ENCODE measurements around the gene P3H3.
"Not testable (repeated sequence)": the region's sequence is repeated elsewhere in the genome, so short reads cannot be mapped to it uniquely, and the experiment has no call there.

The P3H3 gene

GRCh38 chr12:6849427-6849826 lies 21.2 kb downstream of the P3H3 start:
- DNase-seq = no peak

GRCh38 chr12:6849976-6850560 lies 21.9 kb downstream of the P3H3 start:
- DNase-seq = no peak

- DNase-seq = no peak
These were observed 22.6 kb downstream of the P3H3 start for GRCh38 chr12:6850796-6851152.

GRCh38 chr12:6851153-6851920 lies 23.1 kb downstream of the P3H3 start, which contains the start of gene CDCA3:
Gene CDCA3, minus strand, starts transcription at chr12:6851286. Its CDS starts 334 bp downstream, at chr12:6850952.
- DNase-seq = peak; percentile 100

- DNase-seq = peak; percentile 98
These were observed 23.9 kb downstream of the P3H3 start, which contains the start of gene USP5 for GRCh38 chr12:6851921-6852650. Gene USP5, plus strand, starts transcription at chr12:6852150. Its CDS starts 30 bp downstream, at chr12:6852180.

GRCh38 chr12:6852651-6853354 lies 24.6 kb downstream of the P3H3 start:
- DNase-seq = no peak

- no peak for DNase-seq
These were observed 25.4 kb downstream of the P3H3 start for GRCh38 chr12:6853626-6854025.

- no peak for DNase-seq
These were observed 25.8 kb downstream of the P3H3 start for GRCh38 chr12:6854036-6854435.

- no peak for DNase-seq
These were observed 27.1 kb downstream of the P3H3 start for GRCh38 chr12:6855322-6855721.

GRCh38 chr12:6858799-6859198 lies 30.6 kb downstream of the P3H3 start:
- no peak for DNase-seq

GRCh38 chr12:6860116-6860515 lies 31.9 kb downstream of the P3H3 start:
- no peak for DNase-seq

- no peak for DNase-seq
These were observed 32.7 kb downstream of the P3H3 start for GRCh38 chr12:6860942-6861341.

- DNase-seq = no peak
These were observed 33.2 kb downstream of the P3H3 start for GRCh38 chr12:6861391-6861790.

- no peak for DNase-seq
These were observed 34.8 kb downstream of the P3H3 start for GRCh38 chr12:6863033-6863432.

GRCh38 chr12:6863586-6864321 lies 35.5 kb downstream of the P3H3 start:
- no peak for DNase-seq

- not testable (repeated sequence) for DNase-seq
These were observed 37.1 kb downstream of the P3H3 start for GRCh38 chr12:6865307-6865706.

- no peak for DNase-seq
These were observed 38.1 kb downstream of the P3H3 start for GRCh38 chr12:6866163-6866919.

GRCh38 chr12:6866920-6867412 lies 38.8 kb downstream of the P3H3 start:
- DNase-seq = no peak

- DNase-seq = no peak
These were observed 39.4 kb downstream of the P3H3 start, which contains the start of gene TPI1 for GRCh38 chr12:6867413-6868210. Gene TPI1, plus strand, starts transcription at chr12:6867531. Its CDS starts 36 bp downstream, at chr12:6867567.

Data from SIG-M5 (cell line).